ENCODE results near the gene IZUMO2. TPM values are rescaled to one million over a fixed set of nuclear protein-coding genes. Genes with fewer than 3 reads are reported as not detected.

IZUMO2 gene
- total RNA-seq, 1 experiment from 2014 or later = not detected

DNA sequence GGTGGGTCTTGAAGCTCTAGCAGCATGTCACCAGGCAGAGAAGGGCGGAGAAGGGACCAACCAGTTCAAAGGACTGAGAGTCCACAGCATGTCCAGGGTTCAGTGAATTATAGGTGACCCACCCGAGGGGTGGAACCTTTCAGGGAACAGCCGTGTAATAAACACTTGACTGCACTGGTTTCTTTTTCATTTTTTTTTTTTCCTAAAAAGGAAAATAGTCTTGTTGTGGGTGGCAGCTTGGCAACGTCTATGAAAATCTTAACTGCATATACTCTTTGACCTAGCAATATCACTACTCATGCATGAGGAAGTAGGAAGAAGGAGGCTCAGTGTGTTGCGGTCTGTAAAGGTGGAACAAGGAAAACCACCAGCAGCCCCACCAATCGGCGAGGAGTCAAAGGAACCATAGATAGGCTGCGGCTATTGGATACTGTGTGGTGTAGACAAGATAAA is 27.4 kb upstream of the IZUMO2 start:
- Histone ChIP-seq H2AFZ (ENCODE audit: low read depth, low read length, poor library complexity, severe bottlenecking) (no peak overlapping the region), H3K4me2 (ENCODE audit: low read length) (no peak overlapping the region), H3K4me3 (replicated peaks in 1 of 2; ENCODE audit: low read depth in 1 of 2, low read length in 2 of 2) (no peak overlapping the region), H3K4me1 (ENCODE audit: control insufficient read depth in 1 of 2, insufficient read depth in 2 of 2, low read length in 2 of 2) (no peaks in the 10 kb centered on the region), H3K9me2 (ENCODE audit: insufficient read depth) (no peaks in the 10 kb centered on the region), H4K20me1 (ENCODE audit: insufficient read depth) (no peaks in the 10 kb centered on the region), H3K9me3 (ENCODE audit: control insufficient read depth in 1 of 2, insufficient read depth in 1 of 2, low read depth in 1 of 2, low read length in 2 of 2) (no peaks in the 10 kb centered on the region), H3K36me3 (ENCODE audit: control insufficient read depth in 1 of 2, insufficient read depth in 2 of 2, low read length in 2 of 2) (no peaks in the 10 kb centered on the region), H3K27ac (ENCODE audit: low read depth, low read length) (no peak overlapping the region), H3K79me2 (ENCODE audit: insufficient read depth, low read length) (no peaks in the 10 kb centered on the region), H3K27me3 (ENCODE audit: insufficient read depth, low read length) (peaks cover 8% of the 10 kb centered on the region; the same call in 1 of the 2 replicates), H3K9ac (ENCODE audit: low read length) (no peak overlapping the region)
- ATAC-seq = no peak
- intact Hi-C loops (cut with micrococcal nuclease) = no loop called here
- RAD21 ChIA-PET (ENCODE audit: low non-redundant PET in 1 of 2, low total read pairs in 2 of 2, uncharacterized antibody in 2 of 2, unreplicated experiment in 2 of 2) = no interaction called here
- CTCF ChIA-PET = no interaction called here
- TF ChIP-seq EZH2 (IDR thresholded peaks at IDR 0.05) = no peak
- TF ChIP-seq YY1 (IDR thresholded peaks at IDR 0.05; ENCODE audit: extremely low read depth, insufficient replicate concordance, low read depth, low read length) = no peak
- no peak for TF ChIP-seq RAD21 (IDR thresholded peaks at IDR 0.05; ENCODE audit: low read depth)
- no peak for TF ChIP-seq TCF7L2 (IDR thresholded peaks at IDR 0.05; ENCODE audit: borderline replicate concordance, extremely low read depth, insufficient read depth, insufficient read length)
- TF ChIP-seq, protein P1, sequence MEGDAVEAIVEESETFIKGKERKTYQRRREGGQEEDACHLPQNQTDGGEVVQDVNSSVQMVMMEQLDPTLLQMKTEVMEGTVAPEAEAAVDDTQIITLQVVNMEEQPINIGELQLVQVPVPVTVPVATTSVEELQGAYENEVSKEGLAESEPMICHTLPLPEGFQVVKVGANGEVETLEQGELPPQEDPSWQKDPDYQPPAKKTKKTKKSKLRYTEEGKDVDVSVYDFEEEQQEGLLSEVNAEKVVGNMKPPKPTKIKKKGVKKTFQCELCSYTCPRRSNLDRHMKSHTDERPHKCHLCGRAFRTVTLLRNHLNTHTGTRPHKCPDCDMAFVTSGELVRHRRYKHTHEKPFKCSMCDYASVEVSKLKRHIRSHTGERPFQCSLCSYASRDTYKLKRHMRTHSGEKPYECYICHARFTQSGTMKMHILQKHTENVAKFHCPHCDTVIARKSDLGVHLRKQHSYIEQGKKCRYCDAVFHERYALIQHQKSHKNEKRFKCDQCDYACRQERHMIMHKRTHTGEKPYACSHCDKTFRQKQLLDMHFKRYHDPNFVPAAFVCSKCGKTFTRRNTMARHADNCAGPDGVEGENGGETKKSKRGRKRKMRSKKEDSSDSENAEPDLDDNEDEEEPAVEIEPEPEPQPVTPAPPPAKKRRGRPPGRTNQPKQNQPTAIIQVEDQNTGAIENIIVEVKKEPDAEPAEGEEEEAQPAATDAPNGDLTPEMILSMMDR (IDR thresholded peaks at IDR 0.05 in 2 of 3, conservative IDR thresholded peaks at IDR 0.05 in 1 of 3; ENCODE audit: borderline replicate concordance in 1 of 3, insufficient read depth in 1 of 3, low read depth in 2 of 3, low read length in 2 of 3) = no peak
- no peak for TF ChIP-seq REST (IDR thresholded peaks at IDR 0.05; ENCODE audit: low read depth)
- no peak for TF ChIP-seq JUND (IDR thresholded peaks at IDR 0.05)
- no peak for TF ChIP-seq POLR2AphosphoS5 (IDR thresholded peaks at IDR 0.05; ENCODE audit: low read depth, low read length)
- no peak for TF ChIP-seq ZBTB33 (IDR thresholded peaks at IDR 0.05; ENCODE audit: extremely low read depth, insufficient replicate concordance, low read length)
- TF ChIP-seq SIN3A (IDR thresholded peaks at IDR 0.05; ENCODE audit: low read depth) = no peak
- no peak for TF ChIP-seq ZFX (IDR thresholded peaks at IDR 0.05)
- no peak for TF ChIP-seq POLR2A (IDR thresholded peaks at IDR 0.05; ENCODE audit: borderline replicate concordance, extremely low read depth, insufficient read depth, insufficient read length)
- TF ChIP-seq EZH2phosphoT487 (IDR thresholded peaks at IDR 0.05; ENCODE audit: borderline replicate concordance) = no peak
- no peak for TF ChIP-seq MAX (IDR thresholded peaks at IDR 0.05)
- no peak for TF ChIP-seq SRF (IDR thresholded peaks at IDR 0.05; ENCODE audit: low read depth)
- no peak for TF ChIP-seq ZNF274 (IDR thresholded peaks at IDR 0.05; ENCODE audit: low read depth, low read length)
- TF ChIP-seq CEBPB (IDR thresholded peaks at IDR 0.05; ENCODE audit: low read depth) = no peak
- TF ChIP-seq EGR1 (IDR thresholded peaks at IDR 0.05; ENCODE audit: low read depth) = no peak
- TF ChIP-seq FOSL1 (IDR thresholded peaks at IDR 0.05; ENCODE audit: low read depth) = no peak
- DNase-seq (ENCODE audit: low read depth, low spot score) = no peak
- POLR2A ChIA-PET = no interaction called here
- BruUV-seq (replicated peaks) = no TSS peak

Measured in HCT116 (cell line).